T-helper 2 cell treated with Interferon-gamma antibody and Interleukin-4, amounts not matched to agents 5 μg/mL and 100 μg/mL, for 36 hours (primary cell): ENCODE data around the gene SLC22A5.
A peak's percentile ranks its signal among the peaks of the same experiment; 100 is the strongest.
"Not testable (repeated sequence)": the region's sequence is repeated elsewhere in the genome, so short reads cannot be mapped to it uniquely, and the experiment has no call there.

Experiments used
- DNase-seq: peaks from one replicate; pipeline ENCODE4 v3.0.0; 2021; ENCODE audit warnings: low spot score
- H3K27ac Mint-ChIP-seq: one replicate; pipeline ENCODE4 v1.8.0; 2021; ENCODE audit warnings: mild to moderate bottlenecking, mixed read lengths
- H3K27me3 Mint-ChIP-seq: one replicate; pipeline ENCODE4 v1.8.0; 2021; ENCODE audit warnings: low read depth, mixed read lengths
- H3K36me3 Mint-ChIP-seq: one replicate; pipeline ENCODE4 v1.8.0; 2021; ENCODE audit warnings: low read depth, mixed read lengths
- H3K4me1 Mint-ChIP-seq: one replicate; pipeline ENCODE4 v1.8.0; 2021; ENCODE audit warnings: low read depth, mixed read lengths
- H3K4me3 Mint-ChIP-seq: one replicate; pipeline ENCODE4 v1.8.0; 2022; ENCODE audit warnings: mild to moderate bottlenecking, moderate library complexity, mixed read lengths
- H3K9me3 Mint-ChIP-seq: one replicate; pipeline ENCODE4 v1.8.0; 2021; ENCODE audit warnings: mixed read lengths

SLC22A5 gene

DNA sequence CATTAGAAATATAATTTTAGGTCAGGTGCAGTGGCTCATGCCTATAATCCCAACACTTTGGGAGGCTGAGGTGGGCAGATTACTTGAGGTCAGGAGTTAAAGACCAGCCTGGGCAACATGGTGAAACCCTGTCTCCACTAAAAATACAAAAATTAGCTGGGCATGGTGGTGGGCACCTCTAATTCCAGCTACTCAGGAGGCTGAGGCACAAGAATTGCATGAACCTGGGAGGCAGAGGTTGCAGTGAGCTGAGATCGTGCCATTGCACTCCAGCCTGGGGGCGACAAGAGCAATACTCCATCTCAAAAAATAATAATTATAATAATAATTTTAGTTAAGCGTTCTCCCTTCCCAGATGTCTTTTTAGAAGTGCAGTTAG is 68.7 kb downstream of the SLC22A5 start:
- DNase-seq, H3K27me3 Mint-ChIP-seq, H3K9me3 Mint-ChIP-seq: not testable (repeated sequence)
- Mint-ChIP-seq H3K4me3 (peak overlapping the region; percentile 69), H3K4me1 (peaks cover 70% of the 10 kb centered on the region), H3K27ac (peak overlapping the region; percentile 79), H3K36me3 (peaks cover 47% of the 10 kb centered on the region)

DNA sequence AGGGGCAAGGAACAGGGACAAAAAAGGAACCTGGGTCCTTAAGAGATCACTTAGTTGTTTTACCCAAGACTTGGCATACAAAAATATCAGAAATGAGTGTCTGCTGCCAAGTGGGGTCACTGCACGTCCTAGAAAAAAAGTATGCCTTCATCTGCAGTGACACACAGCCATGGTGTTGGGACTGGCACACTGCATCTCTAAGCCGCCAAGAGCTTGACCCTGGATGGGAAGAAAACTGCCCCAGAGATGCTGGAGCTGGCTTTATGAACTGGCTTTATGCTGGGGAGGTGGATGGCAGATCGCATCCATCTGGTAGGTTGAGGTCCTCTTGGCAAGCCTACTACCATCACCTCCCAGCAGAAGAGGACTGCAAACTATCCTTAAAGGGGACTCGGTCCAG is 69.4 kb downstream of the SLC22A5 start:
- Mint-ChIP-seq H3K27ac (peak overlapping the region; percentile 10), H3K4me3 (no peak overlapping the region)
- no peak for DNase-seq

DNA sequence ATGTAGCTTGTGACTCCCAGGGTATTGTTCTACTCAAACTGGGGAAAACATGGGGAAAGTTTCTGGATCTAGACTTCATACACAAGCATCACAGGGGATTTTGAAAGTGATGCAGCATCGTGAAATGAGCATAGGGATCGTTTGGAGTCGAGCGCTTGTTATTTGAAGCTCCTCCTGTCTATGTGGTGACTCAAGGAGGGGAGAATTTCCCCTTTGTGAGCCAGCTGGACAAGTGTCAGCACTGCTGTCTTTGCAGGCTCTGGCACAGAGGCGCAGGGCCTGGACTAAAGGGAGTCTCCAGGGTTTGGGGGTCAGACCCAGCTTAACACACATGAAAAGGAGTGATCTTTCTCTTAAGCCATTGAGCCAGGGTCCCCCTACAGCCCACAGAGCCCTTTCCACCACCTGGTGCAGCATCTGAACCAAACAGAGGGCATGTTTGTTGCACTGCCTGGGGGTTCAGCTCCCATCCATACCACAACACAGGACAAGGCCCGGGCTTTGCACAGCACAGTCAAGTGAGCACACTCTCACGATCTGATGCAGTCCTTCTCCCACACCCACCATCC is 70.1 kb downstream of the SLC22A5 start:
- H3K36me3 Mint-ChIP-seq: peaks cover 45% of the 10 kb centered on the region
- DNase-seq: no peak
- H3K27me3 Mint-ChIP-seq: no peaks in the 10 kb centered on the region
- no peak overlapping the region for H3K27ac Mint-ChIP-seq
- H3K9me3 Mint-ChIP-seq: no peaks in the 10 kb centered on the region
- no peak overlapping the region for H3K4me3 Mint-ChIP-seq
- H3K4me1 Mint-ChIP-seq: peaks cover 72% of the 10 kb centered on the region

More for the DNA sequence above, 69.4 kb downstream of the SLC22A5 start:
- Mint-ChIP-seq H3K9me3 (no peaks in the 10 kb centered on the region), H3K4me1 (peaks cover 74% of the 10 kb centered on the region), H3K27me3 (no peaks in the 10 kb centered on the region), H3K36me3 (peaks cover 47% of the 10 kb centered on the region)

DNA sequence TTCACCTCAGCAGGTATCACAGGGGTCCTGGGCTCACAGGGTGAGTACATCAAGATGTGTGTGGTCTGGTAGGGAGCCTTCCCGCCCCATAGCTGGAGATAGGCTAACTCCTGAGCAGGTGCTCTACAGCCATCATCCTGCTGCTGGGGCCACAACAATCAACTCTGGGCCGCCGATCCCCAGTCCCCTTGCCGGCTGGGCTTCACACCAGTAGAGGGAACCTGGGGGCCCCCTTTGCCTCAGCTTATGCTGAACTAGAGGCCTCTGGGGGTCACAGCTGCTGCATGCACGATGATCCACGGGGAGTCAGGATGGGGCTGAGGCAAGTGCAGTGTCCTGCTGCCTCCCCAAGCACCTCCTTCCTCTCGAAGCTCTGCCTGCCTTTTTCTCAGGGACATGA is 74.6 kb downstream of the SLC22A5 start:
- H3K36me3 Mint-ChIP-seq: peaks cover 54% of the 10 kb centered on the region

More for the DNA sequence above, 74.6 kb downstream of the SLC22A5 start:
- no peak overlapping the region for H3K27ac Mint-ChIP-seq
- peaks cover 54% of the 10 kb centered on the region for H3K4me1 Mint-ChIP-seq
- H3K9me3 Mint-ChIP-seq: no peaks in the 10 kb centered on the region
- no peak for DNase-seq
- H3K27me3 Mint-ChIP-seq: no peaks in the 10 kb centered on the region
- H3K4me3 Mint-ChIP-seq: no peak overlapping the region
